ENCODE data around the gene PC.

Gene PC

DNA sequence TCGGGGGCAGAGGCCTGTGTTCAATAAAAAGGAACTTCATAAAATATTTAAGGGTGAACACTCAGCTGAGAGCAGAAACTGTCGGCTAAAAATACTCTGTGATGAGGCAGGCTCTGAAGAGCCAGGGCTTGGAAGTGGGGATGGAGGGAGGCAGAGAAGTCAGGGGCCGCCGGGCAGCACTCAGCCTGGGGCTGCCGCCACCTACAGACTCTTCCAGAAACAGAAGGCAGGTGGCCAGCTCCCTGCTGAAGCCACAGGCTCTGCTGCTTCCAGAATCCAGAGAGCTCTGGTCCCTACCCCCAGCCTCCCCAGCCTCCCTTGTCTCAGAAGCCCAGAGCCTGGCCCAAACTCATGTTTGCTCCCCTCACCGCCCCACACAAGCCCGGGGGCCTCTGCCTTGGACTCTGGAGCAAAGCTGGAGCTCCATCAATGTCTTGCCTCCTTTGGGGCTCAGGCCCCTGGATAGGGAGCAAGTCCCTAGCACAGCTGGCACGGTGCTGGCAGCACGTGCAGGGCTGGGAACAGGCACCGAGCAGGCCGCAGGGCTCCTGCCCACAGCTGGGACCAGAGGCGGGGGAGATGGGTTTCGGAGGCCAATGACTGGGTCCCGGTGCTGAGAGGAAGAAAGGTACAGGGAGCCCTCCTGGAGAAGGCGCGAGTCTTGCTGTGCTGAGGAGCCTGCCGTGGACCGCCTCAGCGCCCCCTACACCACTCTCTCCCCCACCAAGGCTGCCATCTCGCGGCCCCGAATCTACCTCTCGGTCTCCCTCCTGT, 93.1 kb downstream of the PC start:
- peak; percentile 40 for DNase-seq

- peak; percentile 40 for DNase-seq
These were observed 93.8 kb downstream of the PC start for GRCh38 chr11:66864172-66864901.

DNA sequence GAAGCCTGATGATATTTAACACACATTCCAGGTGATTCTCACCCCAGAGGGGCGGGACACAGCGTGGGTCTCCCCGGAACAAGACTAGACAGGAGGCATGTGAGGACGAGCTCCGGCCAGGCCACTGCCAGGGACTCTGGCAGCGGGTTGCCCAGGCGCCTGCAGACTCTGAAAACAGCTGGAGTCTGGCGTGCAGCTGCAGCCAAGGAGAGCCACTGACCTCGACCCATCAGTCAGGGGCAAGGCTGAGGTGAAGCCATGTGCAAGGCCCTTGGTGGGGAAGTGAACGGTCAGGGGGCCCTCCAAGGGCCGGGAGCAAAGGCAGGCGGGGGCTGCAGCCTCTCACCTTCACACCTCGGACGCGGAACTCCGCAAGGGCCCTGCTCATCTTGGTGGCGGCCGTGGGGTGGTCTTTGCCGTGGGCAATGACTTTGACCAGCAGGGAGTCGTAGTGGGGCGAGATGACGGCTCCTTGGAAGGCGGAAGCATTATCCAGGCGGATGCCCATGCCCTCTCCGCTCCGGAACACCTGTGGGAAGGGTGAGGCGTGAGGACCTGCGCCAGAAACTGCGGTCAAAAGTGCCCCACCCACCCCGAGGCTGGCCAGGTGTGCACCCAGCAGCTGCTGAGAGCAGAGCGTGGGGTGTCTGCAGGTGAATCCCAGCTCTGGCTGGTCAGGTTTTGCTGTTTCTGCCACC, 94.6 kb downstream of the PC start:
- no peak for DNase-seq

GRCh38 chr11:66862559-66863037, 95.6 kb downstream of the PC start:
- no peak for DNase-seq

- DNase-seq = no peak
These were observed 96.2 kb downstream of the PC start for GRCh38 chr11:66861774-66862558.

DNA sequence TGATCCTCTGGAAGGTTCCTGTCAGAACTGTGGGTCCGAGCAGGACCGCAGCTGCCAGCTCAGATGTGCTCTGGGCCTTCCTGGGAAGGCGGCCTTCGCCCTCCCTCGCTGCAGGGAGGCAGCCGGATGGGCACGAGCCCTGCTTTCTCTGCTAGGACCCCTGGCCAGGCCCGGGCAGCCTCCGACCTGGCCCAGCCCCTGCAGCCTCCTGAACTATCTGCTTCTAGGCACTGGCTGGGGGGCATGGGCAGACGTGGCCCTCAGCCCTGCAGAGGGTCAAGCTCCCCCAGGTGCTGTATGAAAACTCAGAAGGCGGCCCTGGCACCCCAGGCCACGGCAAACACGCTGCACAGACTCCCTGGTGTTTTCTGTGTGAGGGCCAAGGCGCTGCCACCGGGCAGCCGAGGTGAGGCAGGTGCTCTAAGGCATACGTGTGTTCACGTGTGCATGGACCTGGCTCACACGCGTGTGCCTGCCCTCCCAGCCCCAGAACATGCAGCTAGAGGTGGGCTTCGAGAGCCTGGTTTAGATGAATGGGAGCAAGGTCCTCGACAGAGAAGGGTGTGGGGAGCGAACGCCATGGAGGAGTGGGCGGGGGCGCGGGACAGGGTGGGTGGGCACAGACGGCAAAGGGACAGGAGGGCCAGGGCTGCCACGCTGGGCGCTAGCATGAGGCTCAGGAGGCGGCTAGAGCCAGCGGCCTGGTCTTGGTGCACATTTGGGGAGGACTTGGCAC, 97.0 kb downstream of the PC start:
- no peak for DNase-seq

DNA sequence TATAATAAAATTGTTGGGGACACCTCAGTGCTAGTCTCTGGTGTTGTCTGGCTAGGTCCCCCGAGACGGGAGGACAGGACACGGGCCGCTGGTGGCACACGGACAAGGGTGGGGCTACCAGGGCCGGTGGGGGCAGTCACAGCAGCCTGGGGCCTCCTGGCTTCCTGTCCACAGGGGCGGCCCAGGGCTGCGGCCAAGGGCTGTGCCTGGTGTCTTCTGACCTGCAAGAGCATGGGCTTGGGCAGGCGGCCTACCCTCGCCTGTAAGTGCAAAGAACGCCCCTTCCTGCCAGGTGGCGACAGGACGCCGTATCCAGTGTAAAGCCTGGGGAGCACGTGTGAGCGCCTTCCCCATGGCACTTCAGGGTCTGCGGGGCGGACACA, 97.7 kb downstream of the PC start:
- DNase-seq = no peak

GRCh38 chr11:66859686-66860448, 98.3 kb downstream of the PC start:
- DNase-seq = no peak

- DNase-seq = no peak
These were observed 99.1 kb downstream of the PC start for GRCh38 chr11:66858939-66859685.

- DNase-seq = no peak
These were observed 99.8 kb downstream of the PC start for GRCh38 chr11:66858186-66858938.

GRCh38 chr11:66857927-66858185, 100.3 kb downstream of the PC start:
- DNase-seq = no peak

- DNase-seq = no peak
These were observed 100.8 kb downstream of the PC start for GRCh38 chr11:66857234-66857926.

DNA sequence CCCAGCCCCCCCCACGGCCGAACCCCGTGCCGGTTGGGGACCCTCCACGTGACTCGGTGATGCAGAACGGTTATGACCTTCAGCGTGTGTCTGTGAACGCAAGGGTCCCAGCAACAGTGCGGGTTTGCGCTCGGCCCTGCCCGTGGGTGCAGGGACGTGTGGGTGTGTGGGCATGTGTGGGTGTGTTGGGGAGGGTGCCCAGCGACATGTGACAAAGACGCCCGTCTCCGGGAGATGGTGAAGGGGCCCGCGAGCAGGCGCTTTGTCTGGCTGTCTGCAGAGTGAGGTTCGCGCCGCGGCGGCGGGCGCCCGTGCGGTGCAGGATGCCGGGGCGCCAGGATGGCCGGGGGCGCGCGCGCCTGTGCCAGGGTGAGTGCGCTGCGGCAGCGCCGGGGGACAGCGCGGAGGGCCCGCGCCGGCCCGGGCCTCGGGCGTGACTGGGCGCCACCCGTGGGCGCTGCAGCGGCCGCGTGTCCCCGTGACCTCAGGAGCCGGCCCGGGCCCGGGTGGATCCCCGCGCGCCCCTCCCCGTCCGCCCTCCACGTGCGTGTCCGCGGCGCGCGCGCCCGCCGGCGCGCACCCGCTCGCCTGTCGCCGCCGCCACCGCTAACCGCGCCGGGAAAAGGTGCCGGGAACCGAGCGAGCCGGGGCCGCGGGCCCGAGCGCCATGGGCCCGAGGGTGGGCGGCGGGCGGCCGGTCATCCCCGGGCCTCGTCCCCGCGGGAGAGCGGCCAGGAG, 101.5 kb downstream of the PC start, which contains the start of gene LRFN4:
Gene LRFN4, plus strand, starts transcription at position 569 of the 738 bp plus-strand sequence. CDS start 681 bp downstream, outside the sequence.
- DNase-seq = no peak

DNA sequence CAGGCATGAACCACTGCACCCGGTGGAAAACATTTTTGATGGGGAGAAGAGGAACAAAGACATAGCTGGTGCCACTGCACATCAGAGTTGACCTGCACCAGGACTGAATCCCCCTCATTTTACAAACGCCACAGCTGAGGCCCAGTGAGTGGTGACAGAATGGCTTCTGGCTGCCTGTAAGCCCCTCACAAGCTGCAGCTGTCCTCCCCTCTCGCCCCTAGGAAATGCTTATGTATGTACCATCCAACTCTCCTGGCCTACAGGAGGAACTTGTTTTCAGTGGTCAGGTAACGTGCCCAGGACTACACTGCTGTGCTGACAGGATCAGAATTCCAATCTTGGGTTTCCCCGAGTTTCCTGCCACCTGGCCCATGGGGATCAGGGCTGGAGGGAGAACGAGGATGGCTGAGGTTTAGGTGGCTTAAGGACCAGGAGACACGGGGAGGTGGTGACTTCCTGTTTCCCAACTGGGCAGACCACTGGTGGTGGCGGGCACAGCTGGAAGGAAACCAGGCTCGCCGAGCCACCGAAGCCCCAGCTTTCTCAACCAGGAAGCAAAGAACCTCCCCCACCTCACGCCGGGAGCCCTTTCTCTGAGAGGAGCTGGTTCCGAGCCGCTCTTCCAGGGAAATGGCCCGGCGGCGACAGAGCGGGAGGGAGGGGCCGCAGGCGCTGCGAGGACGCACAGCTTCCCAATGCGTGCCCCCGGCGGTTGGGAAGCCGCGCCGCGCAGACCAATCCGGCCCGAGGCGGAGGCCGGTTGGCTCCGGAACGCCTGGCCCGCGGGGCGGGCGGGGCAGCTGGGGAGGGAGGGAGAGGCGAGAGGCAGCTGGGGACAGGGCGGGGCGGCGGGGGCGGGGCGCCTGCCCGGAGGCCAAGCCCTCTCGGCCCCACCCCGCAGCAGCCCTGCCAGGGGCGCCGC, 102.3 kb downstream of the PC start:
- peak; percentile 84 for DNase-seq

- DNase-seq = no peak
These were observed 103.4 kb downstream of the PC start for GRCh38 chr11:66854729-66855211.

GRCh38 chr11:66854231-66854661, 103.9 kb downstream of the PC start:
- DNase-seq = no peak
